Thyroid gland (tissue), 4 donors: ENCODE measurements around the gene GALNT14.

Experiments
- POLR2A ChIP-seq, 2 donors: fragments of 450-650 bp; IDR thresholded peaks; one replicate each; pipeline ENCODE4 v1.6.1; 2017; ENCODE audit warnings: antibody characterized with exemption in 2 of 2, mild to moderate bottlenecking in 2 of 2, moderate library complexity in 1 of 2
- TF ChIP-seq, protein P1 (sequence below), 6 experiments: fragments of 200-600 bp in 3 of 6; fragments of 450-650 bp in 3 of 6; sonication (generic) in 3 of 6; IDR thresholded peaks; one replicate each; pipeline ENCODE4 v1.5.1; 2016 to 2019; ENCODE audit warnings: antibody characterized with exemption in 6 of 6, mild to moderate bottlenecking in 2 of 6, inconsistent platforms in 1 of 6, moderate library complexity in 1 of 6

- TF ChIP-seq, protein P1, sequence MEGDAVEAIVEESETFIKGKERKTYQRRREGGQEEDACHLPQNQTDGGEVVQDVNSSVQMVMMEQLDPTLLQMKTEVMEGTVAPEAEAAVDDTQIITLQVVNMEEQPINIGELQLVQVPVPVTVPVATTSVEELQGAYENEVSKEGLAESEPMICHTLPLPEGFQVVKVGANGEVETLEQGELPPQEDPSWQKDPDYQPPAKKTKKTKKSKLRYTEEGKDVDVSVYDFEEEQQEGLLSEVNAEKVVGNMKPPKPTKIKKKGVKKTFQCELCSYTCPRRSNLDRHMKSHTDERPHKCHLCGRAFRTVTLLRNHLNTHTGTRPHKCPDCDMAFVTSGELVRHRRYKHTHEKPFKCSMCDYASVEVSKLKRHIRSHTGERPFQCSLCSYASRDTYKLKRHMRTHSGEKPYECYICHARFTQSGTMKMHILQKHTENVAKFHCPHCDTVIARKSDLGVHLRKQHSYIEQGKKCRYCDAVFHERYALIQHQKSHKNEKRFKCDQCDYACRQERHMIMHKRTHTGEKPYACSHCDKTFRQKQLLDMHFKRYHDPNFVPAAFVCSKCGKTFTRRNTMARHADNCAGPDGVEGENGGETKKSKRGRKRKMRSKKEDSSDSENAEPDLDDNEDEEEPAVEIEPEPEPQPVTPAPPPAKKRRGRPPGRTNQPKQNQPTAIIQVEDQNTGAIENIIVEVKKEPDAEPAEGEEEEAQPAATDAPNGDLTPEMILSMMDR (IDR thresholded peaks at IDR 0.05), result no peak
- no peak for TF ChIP-seq POLR2A (IDR thresholded peaks at IDR 0.05)
Observed at GRCh38 chr2:31168291-31168690, 30.1 kb upstream of the GALNT14 start.
